HUES48 (cell line): ENCODE measurements around the gene ZNF407.

Source experiments
- H3K27ac ChIP-seq: one replicate; pipeline ENCODE4 v1.7.0; 2013; ENCODE audit warnings: low read depth, low read length, inconsistent platforms
- H3K27me3 ChIP-seq: 2 replicates; pipeline ENCODE4 v1.6.1; 2013; ENCODE audit warnings: mild to moderate bottlenecking, low read length; ENCODE audit not compliant: control insufficient read depth, insufficient read depth
- H3K36me3 ChIP-seq: 2 replicates; pipeline ENCODE4 v1.6.1; 2013; ENCODE audit warnings: low read length; ENCODE audit not compliant: control insufficient read depth, insufficient read depth
- H3K4me1 ChIP-seq: 2 replicates; pipeline ENCODE4 v1.6.1; 2013; ENCODE audit warnings: mild to moderate bottlenecking, low read length; ENCODE audit not compliant: control insufficient read depth, insufficient read depth
- H3K4me3 ChIP-seq: 2 replicates; pipeline ENCODE4 v1.5.1; 2013; ENCODE audit warnings: mild to moderate bottlenecking, low read depth, low read length
- H3K9ac ChIP-seq: 2 replicates; pipeline ENCODE4 v1.6.1; 2013; ENCODE audit warnings: mild to moderate bottlenecking, low read depth, low read length, moderate library complexity
- H3K9me3 ChIP-seq: 2 replicates; pipeline ENCODE4 v1.6.1; 2013; ENCODE audit warnings: low read length; ENCODE audit not compliant: control insufficient read depth, insufficient read depth

ZNF407 gene

DNA sequence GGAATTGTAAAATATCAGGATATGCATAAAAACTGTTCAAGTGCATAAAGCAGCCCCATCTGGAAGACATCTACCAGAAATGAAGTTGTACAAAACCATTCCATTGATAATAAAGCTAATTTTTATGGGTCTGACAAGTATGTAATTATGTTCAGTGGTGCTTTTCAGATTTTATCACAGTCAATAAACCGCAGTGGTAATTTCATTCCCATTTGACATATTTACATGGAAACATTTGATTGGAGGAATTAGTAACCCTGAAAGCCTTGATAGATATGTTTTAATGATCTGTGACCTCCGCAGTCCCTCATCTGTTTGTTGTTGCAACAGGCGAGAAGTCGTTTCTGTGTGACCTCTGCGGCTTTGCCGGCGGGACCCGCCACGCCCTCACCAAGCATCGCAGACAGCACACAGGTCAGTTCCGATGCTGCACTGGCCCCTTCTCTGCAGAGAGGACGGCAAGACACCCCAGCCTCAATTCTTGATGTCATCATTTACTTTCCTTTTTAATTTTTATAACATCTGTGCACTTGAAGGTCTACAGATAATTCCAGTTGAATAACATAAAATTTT is 283.1 kb downstream of the ZNF407 start:
- Histone ChIP-seq H3K36me3 (no peaks in the 10 kb centered on the region), H3K4me1 (no peaks in the 10 kb centered on the region), H3K27me3 (no peaks in the 10 kb centered on the region), H3K9ac (no peak overlapping the region), H3K27ac (no peak overlapping the region), H3K9me3 (no peaks in the 10 kb centered on the region), H3K4me3 (no peak overlapping the region)

DNA sequence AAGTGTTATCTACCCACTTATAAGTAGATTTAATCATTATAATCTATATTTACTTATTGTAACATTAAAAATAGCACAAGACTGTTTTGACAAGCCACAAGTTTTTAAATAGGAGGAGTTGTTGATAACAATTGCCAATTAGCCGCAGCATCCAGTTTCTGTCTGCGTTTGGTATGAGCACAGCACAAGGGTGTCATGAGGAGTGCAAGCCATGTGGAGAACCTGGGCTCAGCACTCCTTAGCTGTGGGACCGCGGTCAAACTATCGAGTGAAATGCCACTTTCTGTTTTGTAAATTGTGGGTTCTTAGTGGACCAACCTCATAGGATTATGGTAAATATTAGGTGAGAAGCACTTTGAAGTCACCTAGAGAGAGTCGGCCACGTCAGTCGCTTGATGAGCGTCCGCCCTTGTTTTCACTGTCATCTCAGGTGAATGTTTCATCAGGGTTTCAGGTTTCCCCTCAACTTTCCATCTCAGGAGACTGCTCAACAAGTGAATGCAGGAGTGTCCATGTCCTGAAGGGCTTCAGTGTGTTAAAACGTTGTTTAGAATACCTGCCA is 294.5 kb downstream of the ZNF407 start:
- no peaks in the 10 kb centered on the region for H3K9me3 ChIP-seq
- H3K27ac ChIP-seq = no peak overlapping the region
- no peak overlapping the region for H3K4me3 ChIP-seq
- no peaks in the 10 kb centered on the region for H3K27me3 ChIP-seq
- no peaks in the 10 kb centered on the region for H3K36me3 ChIP-seq
- no peaks in the 10 kb centered on the region for H3K4me1 ChIP-seq
- no peak overlapping the region for H3K9ac ChIP-seq

- Histone ChIP-seq H3K4me3 (no peak overlapping the region), H3K27me3 (no peaks in the 10 kb centered on the region), H3K9me3 (no peaks in the 10 kb centered on the region), H3K36me3 (no peaks in the 10 kb centered on the region), H3K9ac (no peak overlapping the region), H3K4me1 (no peaks in the 10 kb centered on the region), H3K27ac (no peak overlapping the region)
Measured at GRCh38 chr18:74895686-74896085, 298.0 kb downstream of the ZNF407 start.

GRCh38 chr18:74896390-74896991 is 298.8 kb downstream of the ZNF407 start:
- no peaks in the 10 kb centered on the region for H3K36me3 ChIP-seq
- H3K9me3 ChIP-seq = no peaks in the 10 kb centered on the region
- H3K27ac ChIP-seq = no peak overlapping the region
- H3K27me3 ChIP-seq = no peaks in the 10 kb centered on the region
- H3K4me1 ChIP-seq = no peaks in the 10 kb centered on the region
- no peak overlapping the region for H3K4me3 ChIP-seq
- no peak overlapping the region for H3K9ac ChIP-seq

- no peak overlapping the region for H3K4me3 ChIP-seq
- no peaks in the 10 kb centered on the region for H3K4me1 ChIP-seq
- H3K27ac ChIP-seq = no peak overlapping the region
- H3K9me3 ChIP-seq = no peaks in the 10 kb centered on the region
- H3K27me3 ChIP-seq = no peaks in the 10 kb centered on the region
- H3K9ac ChIP-seq = no peak overlapping the region
- H3K36me3 ChIP-seq = no peaks in the 10 kb centered on the region
Measured at GRCh38 chr18:74897971-74898657, 300.4 kb downstream of the ZNF407 start.

DNA sequence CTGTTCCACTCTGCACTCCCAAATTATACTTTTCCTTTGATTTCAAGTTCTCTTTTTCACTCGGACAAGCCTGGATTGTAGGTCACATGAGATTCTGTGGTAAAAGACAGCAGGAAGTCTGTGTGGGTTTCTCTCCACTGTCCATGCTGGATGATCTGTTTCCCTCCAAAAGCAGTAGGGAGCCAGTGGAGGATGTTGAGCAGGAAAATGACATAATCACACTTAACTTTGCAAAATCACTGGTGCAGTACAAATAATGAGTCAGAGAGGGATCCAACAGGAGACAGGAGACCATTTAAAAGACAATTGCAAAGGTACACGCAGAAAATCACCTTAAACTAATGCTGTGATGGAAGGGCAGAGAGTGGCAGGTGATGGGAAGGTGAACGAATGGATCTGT is 301.3 kb downstream of the ZNF407 start:
- H3K27me3 ChIP-seq = no peaks in the 10 kb centered on the region
- H3K27ac ChIP-seq = no peak overlapping the region
- H3K9me3 ChIP-seq = no peaks in the 10 kb centered on the region
- no peaks in the 10 kb centered on the region for H3K36me3 ChIP-seq
- H3K4me3 ChIP-seq = no peak overlapping the region
- H3K4me1 ChIP-seq = no peaks in the 10 kb centered on the region
- H3K9ac ChIP-seq = no peak overlapping the region

GRCh38 chr18:74899554-74899953 is 301.9 kb downstream of the ZNF407 start:
- H3K4me1 ChIP-seq = no peaks in the 10 kb centered on the region
- no peak overlapping the region for H3K9ac ChIP-seq
- no peak overlapping the region for H3K4me3 ChIP-seq
- H3K27me3 ChIP-seq = no peaks in the 10 kb centered on the region
- H3K27ac ChIP-seq = no peak overlapping the region
- H3K36me3 ChIP-seq = no peaks in the 10 kb centered on the region
- no peaks in the 10 kb centered on the region for H3K9me3 ChIP-seq

DNA sequence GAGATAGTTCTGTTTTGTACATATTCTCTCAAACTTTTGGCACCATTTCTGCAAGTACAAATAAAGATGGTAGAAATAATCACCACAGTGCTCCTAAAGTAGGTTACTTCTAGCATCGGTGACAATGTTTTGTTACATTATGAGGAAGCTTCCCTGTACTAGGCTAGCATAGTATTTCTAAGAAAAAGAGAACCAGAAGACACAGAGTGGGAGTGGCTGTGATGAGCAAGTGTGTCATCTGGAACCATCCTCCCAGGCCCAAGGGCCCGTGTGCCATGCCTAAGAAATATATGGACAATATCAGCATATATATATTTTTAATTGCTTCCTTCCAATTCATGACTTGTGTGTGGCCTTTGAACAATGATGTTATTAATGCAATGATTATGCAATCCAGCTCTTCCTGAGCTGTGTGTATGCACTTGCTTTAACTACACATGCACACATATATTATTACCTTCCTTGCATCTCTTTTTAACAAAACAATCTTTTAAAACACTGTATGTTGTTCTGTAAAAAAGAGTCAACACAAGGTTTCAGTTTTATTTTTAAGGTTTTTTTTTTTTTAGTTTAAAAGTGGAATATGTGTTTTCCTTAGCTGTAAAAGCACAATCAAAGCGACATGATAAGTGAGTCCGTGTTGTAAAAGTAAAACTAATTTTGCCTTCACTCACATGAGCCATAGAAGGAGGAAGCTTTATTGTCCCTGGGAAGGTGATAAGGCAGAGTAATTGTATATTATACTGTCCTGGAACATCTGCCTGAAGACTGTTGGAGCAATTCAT is 303.9 kb downstream of the ZNF407 start:
- Histone ChIP-seq H3K27me3 (no peaks in the 10 kb centered on the region), H3K4me1 (no peaks in the 10 kb centered on the region), H3K4me3 (no peak overlapping the region), H3K9me3 (no peaks in the 10 kb centered on the region), H3K27ac (no peak overlapping the region), H3K9ac (no peak overlapping the region), H3K36me3 (no peaks in the 10 kb centered on the region)

GRCh38 chr18:74902147-74902455 is 304.4 kb downstream of the ZNF407 start:
- no peaks in the 10 kb centered on the region for H3K27me3 ChIP-seq
- H3K9ac ChIP-seq = no peak overlapping the region
- H3K4me3 ChIP-seq = no peak overlapping the region

DNA sequence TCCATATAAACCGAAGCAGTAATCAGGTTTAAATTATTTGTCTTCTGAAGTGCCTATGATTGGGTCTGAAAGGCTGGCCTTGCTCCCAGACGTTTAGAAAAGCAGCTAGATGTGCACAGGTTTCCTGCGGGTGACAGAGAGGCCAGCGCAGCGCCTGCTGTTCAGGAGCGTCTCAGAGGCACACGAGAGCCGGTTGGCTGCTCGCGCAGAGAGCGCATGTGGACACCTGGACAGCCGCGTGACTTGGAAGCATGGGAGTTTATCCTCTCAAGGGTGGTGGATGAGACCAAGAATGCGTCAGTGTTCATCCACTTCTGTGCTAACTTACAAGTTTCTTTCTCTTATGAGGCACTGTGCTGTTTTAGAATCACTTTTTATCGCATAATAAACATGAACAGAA is 307.6 kb downstream of the ZNF407 start:
- Histone ChIP-seq H3K9ac (no peak overlapping the region), H3K27me3 (no peaks in the 10 kb centered on the region), H3K27ac (no peak overlapping the region), H3K9me3 (no peaks in the 10 kb centered on the region), H3K4me3 (no peak overlapping the region), H3K4me1 (no peaks in the 10 kb centered on the region), H3K36me3 (no peaks in the 10 kb centered on the region)

More at GRCh38 chr18:74902147-74902455, 304.4 kb downstream of the ZNF407 start:
- no peaks in the 10 kb centered on the region for H3K9me3 ChIP-seq
- no peaks in the 10 kb centered on the region for H3K36me3 ChIP-seq
- no peak overlapping the region for H3K27ac ChIP-seq
- H3K4me1 ChIP-seq = no peaks in the 10 kb centered on the region

GRCh38 chr18:74906184-74906583 is 308.5 kb downstream of the ZNF407 start:
- no peaks in the 10 kb centered on the region for H3K4me1 ChIP-seq
- no peaks in the 10 kb centered on the region for H3K36me3 ChIP-seq
- H3K9me3 ChIP-seq = no peaks in the 10 kb centered on the region
- H3K9ac ChIP-seq = no peak overlapping the region
- H3K27ac ChIP-seq = no peak overlapping the region
- H3K4me3 ChIP-seq = no peak overlapping the region
- no peaks in the 10 kb centered on the region for H3K27me3 ChIP-seq
